Smooth muscle cell (in vitro differentiated cells): ENCODE measurements around the gene DCANP1. TPM values are rescaled to one million over a fixed set of nuclear protein-coding genes. Genes with fewer than 3 reads are reported as not detected.

Source experiments
- DNase-seq: peaks from one replicate; lab custom pipeline; 2025; ENCODE audit not compliant: unreplicated experiment; lab: John Stamatoyannopoulos, UW
- H2AFZ ChIP-seq: fragments of 200-600 bp; sonication (generic); 2 replicates; pipeline ENCODE4 v1.6.0; 2016; ENCODE audit warnings: antibody characterized with exemption, low read depth, mild to moderate bottlenecking
- H3F3A ChIP-seq: fragments of 200-600 bp; sonication (generic); 2 replicates; pipeline ENCODE4 v1.6.0; 2017; ENCODE audit warnings: antibody characterized with exemption, low read depth
- H3K27ac ChIP-seq: fragments of 200-600 bp; sonication (generic); 2 replicates; pipeline ENCODE4 v1.5.1; 2016; ENCODE audit warnings: low read depth, mild to moderate bottlenecking
- H3K27me3 ChIP-seq: fragments of 200-600 bp; sonication (generic); 2 replicates; pipeline ENCODE4 v1.6.1; 2016; ENCODE audit warnings: low read depth, mild to moderate bottlenecking
- H3K36me3 ChIP-seq: fragments of 200-600 bp; sonication (generic); 2 replicates; pipeline ENCODE4 v1.5.1; 2016; ENCODE audit warnings: low read depth
- H3K4me1 ChIP-seq: fragments of 200-600 bp; sonication (generic); 2 replicates; pipeline ENCODE4 v1.5.1; 2016; ENCODE audit warnings: low read depth
- H3K4me2 ChIP-seq: fragments of 200-600 bp; sonication (generic); 2 replicates; pipeline ENCODE4 v1.6.0; 2016; ENCODE audit warnings: mild to moderate bottlenecking
- H3K4me3 ChIP-seq: fragments of 200-600 bp; sonication (generic); 2 replicates; pipeline ENCODE4 v1.5.1; 2016; ENCODE audit warnings: mild to moderate bottlenecking
- H3K79me2 ChIP-seq: fragments of 200-600 bp; sonication (generic); 2 replicates; pipeline ENCODE4 v1.6.0; 2016; ENCODE audit warnings: low read depth, mild to moderate bottlenecking
- H3K9ac ChIP-seq: fragments of 200-600 bp; sonication (generic); 2 replicates; pipeline ENCODE4 v1.6.0; 2016; ENCODE audit warnings: low read depth
- H3K9me3 ChIP-seq: fragments of 200-600 bp; sonication (generic); replicated peaks from 2 replicates; pipeline ENCODE4 v1.5.1; 2016; ENCODE audit warnings: low read depth
- H4K20me1 ChIP-seq: fragments of 200-600 bp; sonication (generic); 2 replicates; pipeline ENCODE4 v1.6.0; 2016; ENCODE audit warnings: low read depth
- CTCF ChIP-seq: fragments of 200-600 bp; sonication (generic); IDR thresholded peaks from 2 replicates; pipeline ENCODE4 v1.5.1; 2017; ENCODE audit warnings: borderline replicate concordance, mild to moderate bottlenecking, antibody characterized with exemption; ENCODE audit not compliant: insufficient read depth, poor library complexity, severe bottlenecking
- WGBS: methylation state at CpG from one replicate; pipeline ENCODE4 v1.1.7; 2016; ENCODE audit warnings: low lambda C conversion rate; 5-methylcytosine and 5-hydroxymethylcytosine counted together
- polyA plus RNA-seq: library from polyadenylated mRNA; unstranded; fragments of >200 nt; fragmentation: Nextera tagmentation; extraction: Ambion mirVana; gene quantifications from 2 replicates; pipeline ENCODE4 v1.2.1, GENCODE V29; 2016
- total RNA-seq: library from RNA; depleted of rRNA; stranded (reverse); fragments of >200 nt; gene quantifications from 2 replicates; pipeline ENCODE4 v1.2.3, GENCODE V29; 2014

The DCANP1 gene
- total and polyA plus RNA-seq, 2 experiments from 2014 or later, result not detected

DNA sequence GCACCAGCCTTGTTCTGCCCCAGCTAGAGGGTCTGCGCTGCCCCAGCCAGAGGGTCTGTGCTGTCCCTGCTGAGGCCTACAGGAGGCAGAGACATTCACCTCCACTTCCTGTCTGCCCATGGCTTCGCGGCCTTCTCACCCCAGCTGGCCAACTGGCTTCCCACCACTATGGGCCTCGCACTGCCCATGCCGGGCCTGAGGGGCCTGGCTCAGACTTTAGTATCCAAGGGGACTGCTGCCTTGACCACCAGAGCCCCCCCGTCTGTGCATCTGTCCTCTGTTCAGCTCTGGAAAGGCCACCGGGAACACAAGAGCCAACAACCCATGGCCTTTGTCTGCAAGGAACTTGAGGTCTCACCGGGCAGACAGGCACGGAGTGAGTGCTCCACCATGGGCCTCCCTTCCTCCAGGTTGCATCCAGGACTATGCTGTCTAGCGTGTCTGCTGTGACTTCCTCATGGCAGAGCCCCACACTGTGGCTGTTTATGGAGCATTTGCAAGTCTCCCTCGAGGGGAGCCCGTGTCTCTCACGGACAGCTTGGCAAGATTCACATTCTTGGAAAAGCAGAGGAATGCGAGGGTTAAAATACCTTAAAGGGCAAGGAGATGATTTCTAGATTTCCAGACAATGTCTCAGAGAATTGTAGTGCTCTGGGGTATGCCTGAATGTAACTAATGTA is 1.7 kb downstream of the DCANP1 start:
- no peak for TF ChIP-seq CTCF
- Histone ChIP-seq H3K9ac (no peak overlapping the region), H3K4me1 (peaks cover 18% of the 10 kb centered on the region), H4K20me1 (no peaks in the 10 kb centered on the region), H3K4me3 (no peak overlapping the region), H3K27me3 (no peaks in the 10 kb centered on the region), H3K79me2 (no peaks in the 10 kb centered on the region), H3K27ac (no peak overlapping the region), H3K9me3 (no peaks in the 10 kb centered on the region), H2AFZ (no peak overlapping the region), H3K4me2 (no peak overlapping the region), H3F3A (peaks cover 8% of the 10 kb centered on the region), H3K36me3 (no peaks in the 10 kb centered on the region)
- WGBS, result 81% methylated on average over 14 of the region's 14 CpGs
- DNase-seq, result no peak

GRCh38 chr5:135444881-135445280 is 2.3 kb downstream of the DCANP1 start:
- Histone ChIP-seq H3K9me3 (no peaks in the 10 kb centered on the region), H3K4me3 (no peak overlapping the region), H3K9ac (no peak overlapping the region), H3K4me2 (no peak overlapping the region), H3K4me1 (peaks cover 18% of the 10 kb centered on the region), H3F3A (peaks cover 8% of the 10 kb centered on the region), H3K36me3 (no peaks in the 10 kb centered on the region), H3K79me2 (no peaks in the 10 kb centered on the region), H3K27ac (no peak overlapping the region), H3K27me3 (no peaks in the 10 kb centered on the region), H4K20me1 (no peaks in the 10 kb centered on the region), H2AFZ (no peak overlapping the region)
- DNase-seq, result no peak
- no peak for TF ChIP-seq CTCF
- WGBS, result 95% methylated on average over 6 of the region's 6 CpGs

DNA sequence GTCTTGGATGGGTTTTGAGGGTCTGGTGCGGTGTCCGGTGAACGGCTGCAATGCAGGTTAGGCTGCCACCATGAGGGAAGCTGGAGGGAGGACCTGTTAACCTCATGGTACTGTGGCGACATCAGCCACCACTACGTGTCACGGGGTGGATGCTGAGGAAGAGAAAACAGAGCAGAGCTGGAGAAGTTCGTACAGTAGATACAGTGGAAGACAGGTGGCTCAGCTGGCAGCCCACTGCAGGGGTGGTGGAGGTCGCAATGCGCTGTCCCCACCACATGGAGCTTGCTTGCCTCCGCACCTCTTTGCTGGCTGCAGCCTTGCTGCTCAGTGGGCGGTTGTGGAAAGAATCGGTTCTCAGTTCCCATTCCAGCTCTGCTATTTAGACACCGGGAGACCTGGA is 2.8 kb downstream of the DCANP1 start:
- Histone ChIP-seq H3K4me3 (no peak overlapping the region), H3K4me2 (peak overlapping the region; percentile 10), H3K4me1 (peaks cover 18% of the 10 kb centered on the region), H3K36me3 (no peaks in the 10 kb centered on the region), H3K9me3 (no peaks in the 10 kb centered on the region), H3K27ac (peak overlapping the region; percentile 46), H4K20me1 (no peaks in the 10 kb centered on the region), H2AFZ (no peak overlapping the region), H3F3A (peaks cover 9% of the 10 kb centered on the region), H3K27me3 (no peaks in the 10 kb centered on the region), H3K79me2 (no peaks in the 10 kb centered on the region), H3K9ac (no peak overlapping the region)
- no peak for DNase-seq
- no peak for TF ChIP-seq CTCF
- 92% methylated on average over 13 of the region's 13 CpGs for WGBS
